ENCODE measurements around the gene ZNF865. TPM values are rescaled to one million over a fixed set of nuclear protein-coding genes. Genes with fewer than 3 reads are reported as not detected.

The ZNF865 gene
- total and polyA plus RNA-seq, 10 of the 15 experiments (the other 5 are each of a cell fraction or from before 2014, with no cell fraction given): 0.02 to 18.3 (median 0.90) TPM

DNA sequence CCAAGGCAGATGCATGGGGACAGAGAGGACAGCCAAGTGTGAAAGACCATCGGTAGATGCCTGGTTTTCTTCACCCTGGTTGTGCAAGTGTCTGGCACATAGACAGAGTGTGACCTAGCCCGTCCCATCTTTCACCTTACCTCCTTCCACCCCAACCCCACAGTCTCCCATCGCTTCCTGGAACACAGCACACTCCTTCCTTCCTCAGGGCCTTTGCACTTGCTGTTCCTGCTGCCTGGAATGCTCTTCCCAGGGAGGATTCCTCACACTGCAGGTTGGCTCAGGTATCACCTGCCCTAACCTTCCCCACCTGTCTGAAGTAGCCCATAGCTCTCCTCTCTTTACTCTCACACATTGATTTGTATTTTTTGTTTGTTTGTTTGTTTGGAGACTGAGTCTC, 9.1 kb upstream of the ZNF865 start:
- intact Hi-C loops (cut with micrococcal nuclease; ENCODE audit: unreplicated experiment): no loop called here
- 100% methylated on average over 3 of the region's 3 CpGs for WGBS (ENCODE audit: insufficient coverage, insufficient replicate concordance, low lambda C conversion rate, missing lambda C conversion rate)
- POLR2A ChIA-PET: no interaction called here

More for the DNA sequence above, 9.1 kb upstream of the ZNF865 start:
- no peaks in the 10 kb centered on the region for H3K27me3 ChIP-seq (replicated peaks in 1 of 2; ENCODE audit: control insufficient read depth in 2 of 2, insufficient read depth in 2 of 2, low read length in 1 of 2)
- H3K4me1 ChIP-seq (ENCODE audit: control insufficient read depth, insufficient read depth, low read length): peaks cover 4% of the 10 kb centered on the region; the same call in 1 of the 2 replicates
- H3K4me3 ChIP-seq: no peak overlapping the region
- ATAC-seq: no peak
- ChIA-PET RAD21 (ENCODE audit: unreplicated experiment) (no interaction called here), SMC1A (ENCODE audit: uncharacterized antibody, unreplicated experiment) (interaction anchor here (1.3 kb wide), 1 partner anchor 9 kb away, joined by 3 read pairs; no protein-coding TSS in a partner anchor), CTCF (no interaction called here)
- H3K9me3 ChIP-seq (replicated peaks; ENCODE audit: control insufficient read depth, insufficient read depth, low read length): peaks cover 2% of the 10 kb centered on the region; the same call in 2 of the 3 replicates
- no peak overlapping the region for H2AFZ ChIP-seq (ENCODE audit: control insufficient read depth, low read depth, low read length)
- H3K4me2 ChIP-seq (ENCODE audit: control insufficient read depth, insufficient read depth): no peak overlapping the region
- no peak for DNase-seq (ENCODE audit: low read depth, low spot score)
- TF ChIP-seq, protein P1, sequence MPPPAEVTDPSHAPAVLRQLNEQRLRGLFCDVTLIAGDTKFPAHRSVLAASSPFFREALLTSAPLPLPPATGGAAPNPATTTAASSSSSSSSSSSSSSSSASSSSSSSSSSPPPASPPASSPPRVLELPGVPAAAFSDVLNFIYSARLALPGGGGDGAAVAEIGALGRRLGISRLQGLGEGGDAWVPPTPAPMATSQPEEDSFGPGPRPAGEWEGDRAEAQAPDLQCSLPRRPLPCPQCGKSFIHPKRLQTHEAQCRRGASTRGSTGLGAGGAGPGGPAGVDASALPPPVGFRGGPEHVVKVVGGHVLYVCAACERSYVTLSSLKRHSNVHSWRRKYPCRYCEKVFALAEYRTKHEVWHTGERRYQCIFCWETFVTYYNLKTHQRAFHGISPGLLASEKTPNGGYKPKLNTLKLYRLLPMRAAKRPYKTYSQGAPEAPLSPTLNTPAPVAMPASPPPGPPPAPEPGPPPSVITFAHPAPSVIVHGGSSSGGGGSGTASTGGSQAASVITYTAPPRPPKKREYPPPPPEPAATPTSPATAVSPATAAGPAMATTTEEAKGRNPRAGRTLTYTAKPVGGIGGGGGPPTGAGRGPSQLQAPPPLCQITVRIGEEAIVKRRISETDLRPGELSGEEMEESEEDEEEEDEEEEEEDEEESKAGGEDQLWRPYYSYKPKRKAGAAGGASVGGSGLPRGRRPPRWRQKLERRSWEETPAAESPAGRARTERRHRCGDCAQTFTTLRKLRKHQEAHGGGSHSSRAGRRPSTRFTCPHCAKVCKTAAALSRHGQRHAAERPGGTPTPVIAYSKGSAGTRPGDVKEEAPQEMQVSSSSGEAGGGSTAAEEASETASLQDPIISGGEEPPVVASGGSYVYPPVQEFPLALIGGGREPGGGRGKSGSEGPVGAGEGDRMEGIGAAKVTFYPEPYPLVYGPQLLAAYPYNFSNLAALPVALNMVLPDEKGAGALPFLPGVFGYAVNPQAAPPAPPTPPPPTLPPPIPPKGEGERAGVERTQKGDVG (CRISPR knock-in tag; IDR thresholded peaks at IDR 0.05): no peak
- TF ChIP-seq BMI1 (IDR thresholded peaks at IDR 0.05; ENCODE audit: borderline replicate concordance) (no peak), SMARCA5 (IDR thresholded peaks at IDR 0.05) (no peak), MYB (IDR thresholded peaks at IDR 0.05; ENCODE audit: borderline replicate concordance, low read depth, low read length) (no peak), SIN3A (IDR thresholded peaks at IDR 0.05; ENCODE audit: low read depth, low read length) (no peak), PAX8 (IDR thresholded peaks at IDR 0.05) (no peak), MEF2A (IDR thresholded peaks at IDR 0.05; ENCODE audit: insufficient read depth, low read depth, low read length) (no peak), STAT1 (conservative IDR thresholded peaks at IDR 0.05) (no peak), CEBPB (IDR thresholded peaks at IDR 0.05; ENCODE audit: borderline replicate concordance in 1 of 2, low read depth in 2 of 2, low read length in 2 of 2) (no peak), PAX5 (IDR thresholded peaks at IDR 0.05; ENCODE audit: borderline replicate concordance, low read depth, low read length) (no peak)
- TF ChIP-seq, protein P2, sequence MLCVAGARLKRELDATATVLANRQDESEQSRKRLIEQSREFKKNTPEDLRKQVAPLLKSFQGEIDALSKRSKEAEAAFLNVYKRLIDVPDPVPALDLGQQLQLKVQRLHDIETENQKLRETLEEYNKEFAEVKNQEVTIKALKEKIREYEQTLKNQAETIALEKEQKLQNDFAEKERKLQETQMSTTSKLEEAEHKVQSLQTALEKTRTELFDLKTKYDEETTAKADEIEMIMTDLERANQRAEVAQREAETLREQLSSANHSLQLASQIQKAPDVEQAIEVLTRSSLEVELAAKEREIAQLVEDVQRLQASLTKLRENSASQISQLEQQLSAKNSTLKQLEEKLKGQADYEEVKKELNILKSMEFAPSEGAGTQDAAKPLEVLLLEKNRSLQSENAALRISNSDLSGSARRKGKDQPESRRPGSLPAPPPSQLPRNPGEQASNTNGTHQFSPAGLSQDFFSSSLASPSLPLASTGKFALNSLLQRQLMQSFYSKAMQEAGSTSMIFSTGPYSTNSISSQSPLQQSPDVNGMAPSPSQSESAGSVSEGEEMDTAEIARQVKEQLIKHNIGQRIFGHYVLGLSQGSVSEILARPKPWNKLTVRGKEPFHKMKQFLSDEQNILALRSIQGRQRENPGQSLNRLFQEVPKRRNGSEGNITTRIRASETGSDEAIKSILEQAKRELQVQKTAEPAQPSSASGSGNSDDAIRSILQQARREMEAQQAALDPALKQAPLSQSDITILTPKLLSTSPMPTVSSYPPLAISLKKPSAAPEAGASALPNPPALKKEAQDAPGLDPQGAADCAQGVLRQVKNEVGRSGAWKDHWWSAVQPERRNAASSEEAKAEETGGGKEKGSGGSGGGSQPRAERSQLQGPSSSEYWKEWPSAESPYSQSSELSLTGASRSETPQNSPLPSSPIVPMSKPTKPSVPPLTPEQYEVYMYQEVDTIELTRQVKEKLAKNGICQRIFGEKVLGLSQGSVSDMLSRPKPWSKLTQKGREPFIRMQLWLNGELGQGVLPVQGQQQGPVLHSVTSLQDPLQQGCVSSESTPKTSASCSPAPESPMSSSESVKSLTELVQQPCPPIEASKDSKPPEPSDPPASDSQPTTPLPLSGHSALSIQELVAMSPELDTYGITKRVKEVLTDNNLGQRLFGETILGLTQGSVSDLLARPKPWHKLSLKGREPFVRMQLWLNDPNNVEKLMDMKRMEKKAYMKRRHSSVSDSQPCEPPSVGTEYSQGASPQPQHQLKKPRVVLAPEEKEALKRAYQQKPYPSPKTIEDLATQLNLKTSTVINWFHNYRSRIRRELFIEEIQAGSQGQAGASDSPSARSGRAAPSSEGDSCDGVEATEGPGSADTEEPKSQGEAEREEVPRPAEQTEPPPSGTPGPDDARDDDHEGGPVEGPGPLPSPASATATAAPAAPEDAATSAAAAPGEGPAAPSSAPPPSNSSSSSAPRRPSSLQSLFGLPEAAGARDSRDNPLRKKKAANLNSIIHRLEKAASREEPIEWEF (IDR thresholded peaks at IDR 0.05; ENCODE audit: insufficient replicate concordance, low read depth, low read length): no peak
- TF ChIP-seq, protein P3, sequence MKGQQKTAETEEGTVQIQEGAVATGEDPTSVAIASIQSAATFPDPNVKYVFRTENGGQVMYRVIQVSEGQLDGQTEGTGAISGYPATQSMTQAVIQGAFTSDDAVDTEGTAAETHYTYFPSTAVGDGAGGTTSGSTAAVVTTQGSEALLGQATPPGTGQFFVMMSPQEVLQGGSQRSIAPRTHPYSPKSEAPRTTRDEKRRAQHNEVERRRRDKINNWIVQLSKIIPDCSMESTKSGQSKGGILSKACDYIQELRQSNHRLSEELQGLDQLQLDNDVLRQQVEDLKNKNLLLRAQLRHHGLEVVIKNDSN (IDR thresholded peaks at IDR 0.05; ENCODE audit: borderline replicate concordance, extremely low read length, insufficient read depth, low read depth, low read length): no peak
- no peak overlapping the region for H3K27ac ChIP-seq (ENCODE audit: control insufficient read depth, insufficient read depth)
- H3K79me2 ChIP-seq (ENCODE audit: control insufficient read depth, insufficient read depth, low read length): peaks cover 9% of the 10 kb centered on the region
- no TSS peak for BruUV-seq (replicated peaks)
- in situ Hi-C loops (cut with MboI): no loop called here
- no peaks in the 10 kb centered on the region for H4K20me1 ChIP-seq (ENCODE audit: control insufficient read depth, insufficient read depth)
- no peak overlapping the region for H3K9ac ChIP-seq (ENCODE audit: control insufficient read depth, insufficient read depth, low read length)
- peaks cover 0 to 8% of the 10 kb centered on the region in 2 experiments; a peak in 1 of 4 replicates for H3K36me3 ChIP-seq (ENCODE audit: control insufficient read depth in 2 of 2, insufficient read depth in 2 of 2, low read length in 1 of 2)
- no peak for FAIRE-seq
